Right lung (tissue), 5 donors: ENCODE measurements around the gene C20orf173. TPM values are rescaled to one million over a fixed set of nuclear protein-coding genes. Genes with fewer than 3 reads are reported as not detected.

Experiments
- DNase-seq, 2 donors: peaks; one replicate each; pipeline ENCODE4 v3.0.0-alpha.2; 2013
- polyA plus RNA-seq, 5 donors: library from polyadenylated mRNA; unstranded; fragments of 120-200 nt; gene quantifications; one replicate each; pipeline versions ENCODE4 v1.2.1 to v1.2.3, GENCODE V29; 2013; ENCODE audit warnings: inconsistent platforms in 1 of 5, low replicate concordance in 1 of 5; ENCODE audit not compliant: insufficient read length in 5 of 5, insufficient read depth in 1 of 5

The C20orf173 gene
- polyA plus RNA-seq, 5 donors: not detected

DNA sequence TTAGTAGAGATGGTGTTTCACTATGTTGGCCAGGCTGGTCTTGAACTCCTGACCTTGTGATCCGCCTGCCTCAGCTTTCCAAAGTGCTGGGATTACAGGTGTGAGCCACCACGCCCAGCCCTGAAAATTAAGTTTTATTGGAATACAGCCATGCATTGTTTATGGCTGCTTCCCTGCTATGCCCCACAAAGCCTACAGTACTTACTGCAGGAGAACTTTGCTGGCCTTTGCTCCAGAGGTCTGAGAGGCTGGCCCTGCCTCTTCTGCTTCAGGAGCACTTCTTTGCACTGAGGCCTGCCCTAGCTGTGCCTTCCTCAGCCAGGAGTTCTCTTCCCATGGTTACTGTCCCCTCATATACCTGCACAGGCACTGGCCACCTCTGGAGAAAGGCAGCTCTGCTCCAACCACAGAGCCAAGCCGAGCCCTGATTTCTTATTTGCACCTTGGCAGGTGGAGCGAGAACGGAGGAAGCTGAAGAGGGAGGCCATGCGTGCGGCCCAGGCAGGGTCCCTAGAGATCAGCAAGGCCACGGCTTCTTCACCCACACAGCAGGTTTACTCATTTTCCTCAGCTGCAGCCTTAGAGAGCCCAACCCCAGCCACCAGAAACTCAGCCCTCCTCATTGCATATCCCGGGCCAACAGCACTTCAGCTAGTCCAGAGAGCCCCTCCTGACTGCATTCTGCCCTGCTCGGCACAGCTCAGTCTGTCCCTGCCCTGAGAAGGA, 20.8 kb downstream of the C20orf173 start:
- DNase-seq: no peak

DNA sequence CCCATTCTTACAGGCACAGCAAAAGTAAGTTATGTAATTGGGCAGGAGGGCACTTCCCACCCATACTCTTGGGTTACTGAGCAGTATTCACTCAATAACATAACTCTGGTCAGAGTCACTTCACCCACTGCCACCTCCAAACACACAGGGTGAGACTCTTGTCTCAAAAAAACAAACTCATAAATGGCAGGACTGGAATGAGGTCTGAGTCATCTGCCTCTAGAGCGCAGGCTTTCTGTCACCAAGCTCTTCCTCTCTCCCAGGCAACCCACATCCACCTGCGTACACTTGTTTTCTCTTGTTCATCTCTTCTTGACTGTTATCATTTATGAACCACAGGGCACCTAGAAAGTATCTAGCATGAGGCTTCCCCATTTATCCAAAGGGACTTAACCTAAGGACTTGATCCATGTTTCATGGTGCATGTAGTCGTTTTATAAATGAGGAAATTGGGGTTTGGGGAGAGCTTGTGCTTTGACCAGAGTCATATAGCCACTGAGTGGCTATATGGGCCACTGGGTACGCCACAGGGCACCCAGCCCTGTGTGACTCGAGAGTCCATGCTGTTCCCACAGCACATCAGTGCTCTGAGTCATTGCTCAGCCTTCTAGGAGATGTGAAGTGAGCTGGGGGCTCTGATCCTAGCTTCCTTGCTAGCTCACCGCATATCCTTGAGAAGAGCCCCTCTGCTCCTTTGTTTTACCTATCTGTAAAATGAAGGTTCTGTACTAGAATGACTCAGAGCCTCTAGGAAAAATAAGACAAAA, 22.4 kb downstream of the C20orf173 start:
- no peak for DNase-seq

- DNase-seq: no peak
Observed at GRCh38 chr20:35506179-35506578, 23.3 kb downstream of the C20orf173 start.

- no peak for DNase-seq
Observed at GRCh38 chr20:35504751-35505150, 24.7 kb downstream of the C20orf173 start.

- DNase-seq: no peak
Observed at GRCh38 chr20:35503841-35504561, 25.5 kb downstream of the C20orf173 start.

DNA sequence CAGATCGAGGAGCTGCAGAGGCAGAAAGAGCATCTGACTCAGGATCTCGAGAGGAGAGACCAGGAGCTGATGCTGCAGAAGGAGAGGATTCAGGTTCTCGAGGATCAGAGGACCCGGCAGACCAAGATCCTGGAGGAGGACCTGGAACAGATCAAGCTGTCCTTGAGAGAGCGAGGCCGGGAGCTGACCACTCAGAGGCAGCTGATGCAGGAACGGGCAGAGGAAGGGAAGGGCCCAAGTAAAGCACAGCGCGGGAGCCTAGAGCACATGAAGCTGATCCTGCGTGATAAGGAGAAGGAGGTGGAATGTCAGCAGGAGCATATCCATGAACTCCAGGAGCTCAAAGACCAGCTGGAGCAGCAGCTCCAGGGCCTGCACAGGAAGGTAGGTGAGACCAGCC, 26.2 kb downstream of the C20orf173 start:
- DNase-seq: no peak

GRCh38 chr20:35502352-35502751, 27.1 kb downstream of the C20orf173 start:
- no peak for DNase-seq

GRCh38 chr20:35499271-35499670, 30.2 kb downstream of the C20orf173 start:
- DNase-seq: no peak

- no peak for DNase-seq
Observed at GRCh38 chr20:35497780-35498189, 31.7 kb downstream of the C20orf173 start.

GRCh38 chr20:35497320-35497719, 32.1 kb downstream of the C20orf173 start:
- DNase-seq: no peak

DNA sequence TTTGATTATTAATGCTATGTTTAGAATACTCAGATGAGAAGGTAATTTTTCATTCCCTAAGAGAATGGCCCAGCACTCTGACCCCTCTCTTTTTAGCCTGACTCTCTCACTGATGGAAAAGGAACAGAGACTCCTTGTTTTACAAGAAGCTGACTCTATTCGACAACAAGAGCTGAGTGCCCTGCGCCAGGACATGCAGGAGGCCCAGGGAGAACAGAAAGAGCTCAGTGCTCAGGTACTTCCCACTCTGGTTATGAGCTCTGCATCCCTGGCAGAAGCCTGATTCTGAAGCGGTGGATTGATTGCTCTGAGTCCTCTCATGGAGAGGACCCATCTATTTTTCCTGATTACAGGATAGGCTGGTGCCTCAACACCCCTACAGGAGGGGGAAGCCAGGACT, 33.0 kb downstream of the C20orf173 start:
- DNase-seq: no peak

GRCh38 chr20:35492352-35492751, 37.1 kb downstream of the C20orf173 start:
- DNase-seq: no peak

- DNase-seq: no peak
Observed at GRCh38 chr20:35491823-35492222, 37.6 kb downstream of the C20orf173 start.

GRCh38 chr20:35490736-35491181, 38.7 kb downstream of the C20orf173 start:
- DNase-seq: no peak

DNA sequence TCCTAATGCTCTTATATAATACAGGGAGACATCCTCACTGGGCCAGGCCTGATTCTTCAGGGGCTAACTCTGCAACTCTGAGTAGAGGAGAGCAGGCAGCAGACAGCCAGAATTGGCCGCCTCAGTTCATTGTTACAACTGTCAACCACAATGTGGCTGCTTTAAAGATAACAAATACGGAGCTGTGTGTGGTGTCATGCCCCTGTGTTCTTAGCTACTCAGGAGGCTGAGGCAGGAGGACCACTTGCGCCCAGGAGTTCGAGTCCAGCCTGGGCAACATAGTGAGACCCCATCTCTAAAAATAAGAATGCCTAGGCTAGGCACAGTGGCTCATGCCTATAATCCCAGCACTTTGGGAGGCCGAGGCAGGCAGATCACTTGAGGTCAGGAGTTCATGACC, 39.7 kb downstream of the C20orf173 start:
- DNase-seq: no peak

DNA sequence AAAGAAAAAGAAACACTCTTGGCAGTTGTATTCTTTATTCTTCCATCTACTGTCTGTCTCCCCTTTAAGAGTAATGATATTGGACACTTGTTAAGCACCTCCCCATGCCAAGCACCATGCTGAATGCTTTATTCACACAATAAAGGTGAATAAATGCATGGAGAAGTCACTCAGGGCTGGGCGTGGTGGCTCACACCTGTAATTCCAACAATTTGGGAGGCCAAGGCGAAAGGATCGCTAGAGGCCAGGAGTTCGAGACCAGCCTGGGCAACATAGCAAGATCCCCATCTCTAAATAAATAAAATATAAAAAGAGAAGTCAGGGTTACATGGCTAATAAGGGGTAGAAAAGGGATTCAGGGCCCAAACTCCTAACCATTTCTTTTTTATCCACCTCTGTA, 42.0 kb downstream of the C20orf173 start:
- DNase-seq: no peak

DNA sequence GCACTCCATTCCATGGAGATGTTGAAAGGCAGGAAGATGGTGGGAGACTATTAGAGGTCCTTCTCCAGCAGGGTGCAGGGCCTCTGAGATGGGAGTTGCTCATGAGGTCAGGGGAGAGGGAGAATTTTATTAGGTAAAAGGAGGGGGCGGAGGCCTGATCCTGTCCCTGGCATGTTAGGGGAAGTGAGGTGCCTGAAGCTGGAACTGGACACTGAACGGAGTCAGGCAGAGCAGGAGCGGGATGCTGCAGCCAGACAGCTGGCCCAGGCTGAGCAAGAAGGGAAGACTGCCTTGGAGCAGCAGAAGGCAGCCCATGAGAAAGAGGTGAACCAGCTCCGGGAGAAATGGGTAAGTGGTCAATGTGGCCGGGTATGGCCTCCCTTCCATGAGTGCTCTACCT, 49.7 kb downstream of the C20orf173 start:
- no peak for DNase-seq

DNA sequence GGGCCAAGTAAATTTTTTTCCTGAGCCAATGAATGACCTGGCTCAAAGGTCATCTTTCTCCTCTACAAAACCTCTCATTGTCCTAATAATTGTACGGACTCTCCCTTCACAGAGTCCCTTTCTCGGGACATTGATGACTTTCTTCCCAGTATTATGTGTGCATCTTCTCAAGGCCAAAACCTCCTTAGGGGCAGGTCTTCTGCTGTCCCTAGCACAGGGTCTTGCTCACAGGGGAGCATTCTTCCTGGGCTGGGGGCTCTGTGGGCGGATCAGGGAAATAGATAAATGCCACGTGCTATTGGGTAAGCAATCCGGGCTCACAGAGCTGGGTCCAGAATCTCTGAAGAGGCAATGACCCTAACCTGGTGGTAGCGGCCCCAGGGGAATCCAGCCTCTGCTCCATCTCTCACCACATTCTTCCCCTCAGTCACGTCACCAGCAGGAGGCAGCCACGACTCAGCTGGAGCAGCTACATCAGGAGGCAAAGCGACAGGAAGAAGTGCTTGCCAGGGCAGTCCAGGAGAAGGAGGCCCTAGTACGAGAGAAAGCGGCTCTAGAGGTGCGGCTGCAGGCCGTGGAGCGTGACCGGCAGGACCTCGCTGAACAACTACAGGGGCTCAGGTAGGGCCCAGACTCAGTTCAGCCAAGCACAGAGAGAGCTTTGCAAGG, 50.5 kb downstream of the C20orf173 start:
- no peak for DNase-seq
